KOPT-K1 (cell line): Measurements from ENCODE around the gene IGF2BP1.
"Not testable (repeated sequence)": the region's sequence is repeated elsewhere in the genome, so short reads cannot be mapped to it uniquely, and the experiment has no call there.

Source experiments
- H3K27ac ChIP-seq: fragments of 200-600 bp; sonication (generic); 2 replicates; pipeline ENCODE4 v1.5.1; 2016; ENCODE audit warnings: antibody characterized with exemption, mild to moderate bottlenecking, low read depth, low read length; ENCODE audit not compliant: poor library complexity, severe bottlenecking
- H3K36me3 ChIP-seq: fragments of 200-600 bp; sonication (generic); 2 replicates; pipeline ENCODE4 v1.5.1; 2017; ENCODE audit warnings: antibody characterized with exemption, mild to moderate bottlenecking, low read length, moderate library complexity; ENCODE audit not compliant: insufficient read depth
- H3K9me3 ChIP-seq: fragments of 200-600 bp; sonication (generic); 2 replicates; pipeline ENCODE4 v1.5.1; 2017; ENCODE audit warnings: antibody characterized with exemption, low read length, mild to moderate bottlenecking; ENCODE audit not compliant: insufficient read depth, poor library complexity, severe bottlenecking

IGF2BP1 gene

DNA sequence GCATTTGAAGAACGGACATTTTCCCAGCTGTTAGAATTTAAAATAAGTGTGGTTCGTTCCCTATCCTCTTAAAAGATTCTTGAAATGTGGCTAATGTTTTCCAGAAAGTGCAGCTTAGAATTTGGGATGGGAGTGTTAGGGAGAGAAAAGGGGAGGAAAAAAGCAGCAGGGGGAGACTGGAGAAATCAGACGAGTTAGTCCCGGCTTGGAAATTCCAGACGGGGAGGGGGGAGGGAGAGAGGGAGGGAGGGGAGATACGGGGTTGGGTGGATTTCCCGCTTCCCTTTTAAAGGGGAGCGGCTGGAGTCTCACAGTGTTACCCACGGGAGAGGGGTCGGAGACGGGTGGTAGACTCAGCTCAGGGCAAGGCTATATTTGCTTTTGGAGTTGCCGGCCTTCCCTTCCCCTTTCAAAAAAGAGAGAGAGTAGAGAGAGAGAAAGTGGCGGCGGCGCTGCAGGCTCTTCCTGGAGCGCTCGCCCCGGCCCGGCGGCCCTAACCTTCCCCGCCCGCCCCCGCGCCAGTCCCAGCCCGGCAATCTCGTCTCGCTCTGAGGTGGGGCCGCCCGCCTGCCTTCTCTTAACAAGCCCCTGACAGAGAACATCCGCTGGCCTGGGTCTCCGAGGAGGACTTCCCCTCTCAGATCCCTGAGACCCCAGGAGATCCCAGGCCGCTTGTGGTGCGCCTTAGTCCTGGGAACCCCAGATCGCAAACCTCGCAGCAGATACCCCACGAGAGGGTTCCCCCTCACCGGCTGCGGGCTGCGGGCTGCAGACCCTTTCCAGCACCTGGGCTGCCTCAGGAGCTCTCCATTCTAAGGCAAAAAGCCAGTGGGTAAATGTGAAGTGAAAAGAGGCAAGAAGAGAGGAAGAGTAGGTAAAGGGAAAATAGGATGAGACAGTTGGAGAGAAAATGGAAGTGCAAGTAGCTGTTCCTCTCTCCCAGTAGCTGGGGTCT is 6.6 kb downstream of the IGF2BP1 start:
- H3K27ac ChIP-seq: no peak overlapping the region
- H3K9me3 ChIP-seq: no peaks in the 10 kb centered on the region
- no peaks in the 10 kb centered on the region for H3K36me3 ChIP-seq

GRCh38 chr17:49005140-49005539 is 8.0 kb downstream of the IGF2BP1 start:
- no peaks in the 10 kb centered on the region for H3K9me3 ChIP-seq
- H3K36me3 ChIP-seq: no peaks in the 10 kb centered on the region
- H3K27ac ChIP-seq: no peak overlapping the region

- not testable (repeated sequence) for H3K9me3 ChIP-seq, H3K36me3 ChIP-seq, H3K27ac ChIP-seq
These were observed 11.7 kb downstream of the IGF2BP1 start for GRCh38 chr17:49008908-49009307.

DNA sequence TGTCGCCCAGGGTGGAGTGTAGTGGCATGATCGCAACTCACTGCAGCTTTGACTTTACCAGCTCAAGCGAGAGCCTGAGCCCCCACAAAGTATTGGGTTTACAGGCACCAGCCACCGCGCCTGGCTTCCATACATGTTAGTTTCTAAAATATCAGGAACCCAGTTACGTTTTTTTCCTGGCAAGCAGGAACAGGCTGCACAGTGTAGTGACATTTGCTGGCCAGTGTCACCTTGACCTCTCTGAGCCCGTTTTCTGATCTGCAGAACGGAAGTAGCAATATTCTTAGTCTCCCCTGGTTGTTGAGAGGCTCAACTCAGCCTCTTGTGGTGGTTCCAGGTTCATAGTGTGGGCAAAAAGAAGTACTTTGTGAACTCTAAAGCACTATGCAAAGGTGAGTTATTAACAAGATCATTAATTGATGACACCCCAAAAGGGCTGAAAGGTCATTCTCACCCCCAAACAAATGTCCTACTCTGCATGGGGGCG is 15.6 kb downstream of the IGF2BP1 start:
- H3K27ac ChIP-seq: no peak overlapping the region
- no peaks in the 10 kb centered on the region for H3K36me3 ChIP-seq

GRCh38 chr17:49013311-49014213 is 16.4 kb downstream of the IGF2BP1 start:
- Histone ChIP-seq H3K9me3 (no peaks in the 10 kb centered on the region), H3K36me3 (no peaks in the 10 kb centered on the region), H3K27ac (no peak overlapping the region)

More for the DNA sequence above, 15.6 kb downstream of the IGF2BP1 start:
- no peaks in the 10 kb centered on the region for H3K9me3 ChIP-seq

DNA sequence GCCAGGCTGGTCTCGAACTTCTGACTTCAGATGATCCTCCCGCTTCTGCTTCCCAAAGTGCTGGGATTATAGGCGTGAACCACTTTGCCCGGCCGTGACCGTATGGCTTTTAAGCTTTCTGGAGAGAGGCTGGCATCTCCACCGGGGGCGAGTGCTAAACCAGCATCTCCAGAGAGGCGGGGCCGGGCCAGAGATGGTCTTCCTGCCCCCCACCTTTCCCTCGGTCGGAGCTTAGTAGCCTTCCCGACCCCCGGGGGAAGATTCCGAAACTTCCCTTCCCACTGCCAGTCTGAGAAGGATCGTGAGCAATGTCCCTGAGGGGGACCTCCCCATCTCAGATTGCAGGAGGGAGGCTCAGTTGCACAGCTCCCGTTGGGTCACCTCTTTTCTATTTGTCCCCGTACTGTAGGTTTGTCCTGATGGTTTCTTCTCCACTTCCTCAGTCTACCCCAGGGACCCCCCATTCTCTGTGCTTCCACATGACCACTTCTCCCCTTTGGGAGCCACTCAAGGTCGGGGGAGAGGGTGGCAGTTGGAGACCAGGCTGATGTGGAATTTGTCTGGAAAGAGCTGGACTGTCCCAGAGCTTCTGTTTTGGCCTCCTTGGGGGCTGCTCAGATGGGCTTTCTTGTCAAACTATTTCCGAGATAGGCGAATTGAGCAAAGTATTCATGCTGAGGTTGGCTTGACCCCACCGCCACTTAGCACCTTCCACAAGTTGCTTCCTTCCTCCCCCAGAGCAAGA is 18.2 kb downstream of the IGF2BP1 start:
- no peaks in the 10 kb centered on the region for H3K36me3 ChIP-seq
- no peak overlapping the region for H3K27ac ChIP-seq
- H3K9me3 ChIP-seq: no peaks in the 10 kb centered on the region

GRCh38 chr17:49015924-49016774 is 19.0 kb downstream of the IGF2BP1 start:
- H3K9me3 ChIP-seq: no peaks in the 10 kb centered on the region
- no peak overlapping the region for H3K27ac ChIP-seq
- no peaks in the 10 kb centered on the region for H3K36me3 ChIP-seq

GRCh38 chr17:49016775-49017463 is 19.7 kb downstream of the IGF2BP1 start:
- H3K27ac ChIP-seq: no peak overlapping the region
- H3K9me3 ChIP-seq: no peaks in the 10 kb centered on the region
- H3K36me3 ChIP-seq: no peaks in the 10 kb centered on the region

DNA sequence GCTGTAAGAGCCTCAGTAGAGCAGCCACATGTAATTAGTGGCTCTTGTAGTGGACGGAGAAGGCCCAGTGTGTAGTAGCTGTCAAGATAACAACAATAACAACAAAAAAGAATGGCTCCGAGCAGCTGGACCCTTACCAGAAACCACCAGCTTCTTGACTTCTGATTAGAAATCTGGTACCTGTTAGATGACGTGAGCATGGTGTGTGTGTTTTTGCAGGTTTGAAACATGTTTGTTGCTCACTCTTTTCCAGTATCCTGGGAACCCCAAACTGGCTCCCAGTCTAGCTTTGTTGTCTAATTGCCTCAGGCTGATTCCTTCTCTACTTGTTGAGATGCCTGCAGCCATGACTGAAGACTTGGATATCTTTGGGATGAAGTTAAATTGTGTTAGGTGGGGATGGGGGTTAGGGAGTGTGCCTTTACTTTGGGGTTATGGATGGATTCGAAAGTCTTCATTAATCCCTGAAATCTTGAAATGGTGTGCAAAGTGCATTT is 21.0 kb downstream of the IGF2BP1 start:
- H3K36me3 ChIP-seq: no peaks in the 10 kb centered on the region
- no peak overlapping the region for H3K27ac ChIP-seq

GRCh38 chr17:49018748-49019147 is 21.6 kb downstream of the IGF2BP1 start:
- no peaks in the 10 kb centered on the region for H3K36me3 ChIP-seq

More for the DNA sequence above, 21.0 kb downstream of the IGF2BP1 start:
- H3K9me3 ChIP-seq: no peaks in the 10 kb centered on the region

GRCh38 chr17:49020609-49021008 is 23.4 kb downstream of the IGF2BP1 start:
- Histone ChIP-seq H3K27ac (no peak overlapping the region), H3K9me3 (no peaks in the 10 kb centered on the region), H3K36me3 (no peaks in the 10 kb centered on the region)

More at GRCh38 chr17:49018748-49019147, 21.6 kb downstream of the IGF2BP1 start:
- H3K9me3 ChIP-seq: no peaks in the 10 kb centered on the region
- no peak overlapping the region for H3K27ac ChIP-seq

DNA sequence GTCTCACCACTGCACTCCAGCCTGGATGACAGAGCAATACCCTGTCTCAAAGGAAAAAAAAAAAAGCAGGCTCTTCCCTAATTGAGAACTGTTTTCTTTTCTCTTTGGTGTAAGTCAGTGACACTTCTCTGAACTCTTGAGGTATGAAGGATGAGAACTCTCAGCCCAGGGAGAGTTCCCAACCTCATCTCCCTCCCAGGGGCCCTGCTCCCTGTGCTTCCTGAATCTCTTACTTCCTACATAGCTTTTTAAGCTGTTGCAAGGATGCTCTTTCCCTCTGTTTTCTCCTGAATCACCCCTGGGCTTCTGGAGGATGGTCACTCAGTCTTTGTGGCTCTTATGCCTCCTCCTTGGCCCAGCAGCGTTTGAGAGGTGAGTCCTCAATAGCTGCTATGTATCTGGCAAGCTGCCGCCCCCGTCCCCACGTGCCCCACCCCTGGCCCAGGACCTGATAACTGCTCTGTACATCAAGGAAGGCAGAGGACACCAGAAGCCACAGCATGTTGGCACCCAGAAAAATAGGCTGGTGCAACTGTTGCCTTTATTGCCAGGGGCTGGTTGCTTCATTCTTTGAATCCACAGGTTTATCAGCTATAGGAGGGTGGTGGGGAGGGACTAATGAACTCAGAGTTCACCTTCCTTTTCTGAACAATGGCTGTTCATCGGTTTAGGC is 24.0 kb downstream of the IGF2BP1 start:
- Histone ChIP-seq H3K9me3 (no peaks in the 10 kb centered on the region), H3K36me3 (no peaks in the 10 kb centered on the region), H3K27ac (no peak overlapping the region)

GRCh38 chr17:49021768-49022103 is 24.6 kb downstream of the IGF2BP1 start:
- no peak overlapping the region for H3K27ac ChIP-seq
- H3K9me3 ChIP-seq: no peaks in the 10 kb centered on the region
- H3K36me3 ChIP-seq: no peaks in the 10 kb centered on the region
